ENCODE measurements around the gene SELE.

DNA sequence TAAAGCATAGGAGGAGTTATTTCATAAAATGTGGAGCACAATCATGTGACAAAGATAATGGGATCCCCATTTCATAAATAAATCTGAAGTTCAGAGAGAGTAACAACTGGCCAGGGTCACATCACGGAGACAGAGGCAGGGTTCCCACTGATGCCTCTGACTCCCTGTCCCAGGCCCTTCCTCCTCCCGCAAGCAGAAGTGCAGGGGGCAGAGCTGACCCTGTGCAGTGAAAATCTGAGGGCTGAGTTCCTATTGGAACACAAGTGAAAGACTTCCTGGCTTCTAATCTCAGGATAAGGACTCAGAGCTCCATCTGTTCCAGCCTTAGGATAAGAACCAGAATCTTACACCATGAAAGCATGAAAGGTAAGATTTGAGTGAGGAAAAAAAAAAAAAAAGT lies 44.5 kb downstream of the SELE start:
- TF ChIP-seq ELF1 (tag; IDR thresholded peaks at IDR 0.05) (no peak), SETDB1 (IDR thresholded peaks at IDR 0.05; ENCODE audit: low read length) (no peak), FOXA1 (IDR thresholded peaks at IDR 0.05; ENCODE audit: borderline replicate concordance) (no peak), NFYB (IDR thresholded peaks at IDR 0.05; ENCODE audit: extremely low read depth, insufficient read length) (no peak)

Data from K562 (cell line).